Small intestine (tissue), 16 donors: ENCODE results near the gene MAPK11. TPM values are rescaled to one million over a fixed set of nuclear protein-coding genes. Genes with fewer than 3 reads are reported as not detected.

Experiments
- DNase-seq, 2 donors: peaks; one replicate each; pipeline versions ENCODE4 v3.0.0 to v3.0.0-alpha.2; 2013
- FAIRE-seq: peaks from 2 replicates; lab custom pipeline; 2012; peaks lifted over from hg19 to GRCh38; lab: Jason Lieb, UNC
- H3K27ac ChIP-seq, 3 donors: one replicate each; pipeline ENCODE4 v1.5.1; 2013; ENCODE audit warnings: low read length in 2 of 3, mild to moderate bottlenecking in 2 of 3, control low read depth in 1 of 3, inconsistent platforms in 1 of 3, low read depth in 1 of 3, moderate library complexity in 1 of 3
- H3K27me3 ChIP-seq, 3 donors: one replicate each; pipeline ENCODE4 v1.6.1; 2013; ENCODE audit warnings: low read length in 3 of 3, inconsistent platforms in 1 of 3; ENCODE audit not compliant: control insufficient read depth in 3 of 3, insufficient read depth in 3 of 3
- H3K36me3 ChIP-seq, 3 donors: one replicate each; pipeline ENCODE4 v1.6.1; 2013; ENCODE audit warnings: low read length in 3 of 3, inconsistent platforms in 1 of 3, low read depth in 1 of 3, mild to moderate bottlenecking in 1 of 3, moderate library complexity in 1 of 3; ENCODE audit not compliant: control insufficient read depth in 3 of 3, insufficient read depth in 2 of 3
- H3K4me1 ChIP-seq, 3 donors: one replicate each; pipeline ENCODE4 v1.6.1; 2013; ENCODE audit warnings: low read length in 2 of 3, inconsistent platforms in 1 of 3, low read depth in 1 of 3, mild to moderate bottlenecking in 1 of 3, moderate library complexity in 1 of 3; ENCODE audit not compliant: control insufficient read depth in 3 of 3, insufficient read depth in 2 of 3
- H3K4me3 ChIP-seq, 3 donors: one replicate each; pipeline ENCODE4 v1.5.1; 2013; ENCODE audit warnings: low read length in 3 of 3, control low read depth in 1 of 3, inconsistent platforms in 1 of 3, low read depth in 1 of 3, mild to moderate bottlenecking in 1 of 3, moderate library complexity in 1 of 3
- H3K9me3 ChIP-seq, 2 donors: one replicate each; pipeline ENCODE4 v1.6.1; 2013; ENCODE audit warnings: low read depth in 1 of 2, low read length in 1 of 2; ENCODE audit not compliant: control insufficient read depth in 2 of 2, insufficient read depth in 1 of 2
- WGBS, 3 donors: extraction: QIAGEN DNeasy Blood & Tissue Kit; methylation state at CpG; one replicate each; pipeline ENCODE4 v1.1.7; 2013; 5-methylcytosine and 5-hydroxymethylcytosine counted together
- long read RNA-seq, 10 donors: transcript quantifications; one replicate each; lab custom pipeline, GENCODE V29; 2026
- polyA plus RNA-seq, 4 donors: library from polyadenylated mRNA; stranded (reverse) in 3 of 4; unstranded in 1 of 4; fragments of 200-250 nt in 3 of 4; fragments of 120-200 nt in 1 of 4; gene quantifications; one replicate each; pipeline versions ENCODE4 v1.2.1 to v1.2.3, GENCODE V29; 2013
- donor health status: healthy with polysubstance abuse.
- donor health status: control.
- donor health status: control.
- donor health status: Bipolar disorder and iron deficiency.
- donor health status: healthy.

Gene MAPK11
- polyA plus RNA-seq: 1 to 10 TPM in 3 of 4 donors, not detected in 1; 2.2 to 7.9 (median 2.4) TPM
- long read RNA-seq, donor 1: 0 reads
- long read RNA-seq, donor 2: 0 reads
- long read RNA-seq, donor 3, partial matches to known transcripts: 0 of 1 reads
- long read RNA-seq, donor 3, other reads (novel, unspliced or antisense): 0 of 1 reads
- long read RNA-seq, donor 4: 0 reads
- long read RNA-seq, donor 5: 0 reads
- long read RNA-seq, donor 6, partial matches to known transcripts: 0 of 1 reads
- long read RNA-seq, donor 6, other reads (novel, unspliced or antisense): 0 of 1 reads
- long read RNA-seq, donor 7: 0 reads
- long read RNA-seq, donor 8: 0 reads
- long read RNA-seq, donor 9, partial matches to known transcripts: 0 of 1 reads
- long read RNA-seq, donor 9, other reads (novel, unspliced or antisense): 0 of 1 reads
- long read RNA-seq, donor 10, partial matches to known transcripts: 0 of 1 reads
- long read RNA-seq, donor 10, other reads (novel, unspliced or antisense): 0 of 1 reads

DNA sequence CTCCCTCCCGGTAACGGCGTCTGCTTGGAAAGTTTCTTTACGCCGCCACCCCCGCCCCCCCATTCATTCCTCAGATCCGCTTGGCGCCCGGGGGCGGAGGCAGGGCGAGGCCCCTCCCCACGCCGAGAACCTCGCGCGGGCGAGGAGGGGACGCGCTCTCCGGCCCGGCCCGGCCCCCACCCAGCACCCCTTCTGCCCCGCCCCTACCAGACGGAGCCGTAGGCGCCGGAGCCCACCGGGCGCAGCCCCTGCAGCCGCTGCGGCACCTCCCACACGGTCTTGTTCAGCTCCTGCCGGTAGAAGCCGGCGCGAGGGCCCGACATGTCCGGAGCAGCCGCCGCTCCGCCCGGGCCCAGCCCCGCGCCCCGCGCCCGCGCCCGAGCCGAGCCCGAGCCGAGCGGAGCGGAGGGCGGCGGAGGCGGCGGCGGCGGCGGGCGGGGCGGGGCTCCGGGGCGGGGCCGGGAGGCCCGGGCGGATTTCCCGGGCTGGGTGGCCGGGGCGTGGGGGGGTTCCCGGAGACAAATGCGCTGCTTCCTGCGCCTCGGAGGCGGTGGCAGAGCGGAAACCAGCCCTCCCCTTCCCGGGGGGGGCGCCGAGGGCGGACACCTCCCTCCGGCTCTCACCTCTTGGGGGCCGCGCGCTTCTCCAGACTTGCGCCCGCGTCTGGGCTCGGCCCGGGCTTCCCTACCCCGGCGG lies at the start of gene MAPK11:
TSS of gene MAPK11 (minus strand) at position 411 of the 696 bp plus-strand sequence. CDS start at position 323, 88 bp downstream.
- peaks cover 0 to 50% (median 0%) of the 10 kb centered on the region in 3 donors for H3K27me3 ChIP-seq
- H3K27ac ChIP-seq: peak within 1 kb of the TSS in 1 of 3 donors; percentile 46
- H3K9me3 ChIP-seq: no peaks in the 10 kb centered on the region
- peaks cover 0 to 15% (median under 1%) of the 10 kb centered on the region in 3 donors for H3K36me3 ChIP-seq
- H3K4me1 ChIP-seq: peaks cover 2 to 24% (median 8%) of the 10 kb centered on the region in 3 donors
- no peak for FAIRE-seq
- peak within 1 kb of the TSS; percentile 35 to 53 (median 48) for H3K4me3 ChIP-seq
- peak in 1 of 2 donors; percentile 35 for DNase-seq
- WGBS, 3 donors: 0 to 1% (median 1%) methylated on average over 32 to 92 of the region's 92 CpGs

DNA sequence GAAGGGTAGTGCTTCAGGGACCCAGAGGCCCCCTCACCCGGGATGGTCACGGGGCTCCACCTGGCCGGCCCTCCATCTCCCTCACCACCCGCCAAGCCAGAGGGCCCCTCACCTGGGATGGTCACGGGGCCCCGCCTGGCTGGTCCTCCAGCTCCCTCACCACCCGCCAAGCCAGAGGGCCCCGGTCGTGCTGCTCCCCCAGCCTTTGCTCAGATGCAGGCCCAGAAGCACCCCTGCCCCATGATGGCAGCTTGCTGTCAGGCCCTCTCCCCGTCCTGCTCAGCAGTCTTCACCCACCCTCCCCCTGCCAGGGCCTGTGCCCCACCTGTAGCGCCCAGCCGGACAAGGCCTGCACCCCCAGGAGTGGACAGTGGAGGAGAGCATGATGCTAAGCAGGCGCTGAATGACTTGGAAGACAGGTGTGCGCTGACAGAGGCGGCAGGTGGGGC lies 49.3 kb upstream of the MAPK11 start:
- Histone ChIP-seq H3K4me1 (no peaks in the 10 kb centered on the region), H3K9me3 (no peaks in the 10 kb centered on the region), H3K36me3 (no peaks in the 10 kb centered on the region), H3K27ac (no peak overlapping the region), H3K27me3 (no peaks in the 10 kb centered on the region), H3K4me3 (no peak overlapping the region)
- DNase-seq (no peak), FAIRE-seq (no peak)
- whole genome bisulfite sequencing, 3 donors: 89 to 93% (median 92%) methylated on average over 14 to 15 of the region's 15 CpGs

DNA sequence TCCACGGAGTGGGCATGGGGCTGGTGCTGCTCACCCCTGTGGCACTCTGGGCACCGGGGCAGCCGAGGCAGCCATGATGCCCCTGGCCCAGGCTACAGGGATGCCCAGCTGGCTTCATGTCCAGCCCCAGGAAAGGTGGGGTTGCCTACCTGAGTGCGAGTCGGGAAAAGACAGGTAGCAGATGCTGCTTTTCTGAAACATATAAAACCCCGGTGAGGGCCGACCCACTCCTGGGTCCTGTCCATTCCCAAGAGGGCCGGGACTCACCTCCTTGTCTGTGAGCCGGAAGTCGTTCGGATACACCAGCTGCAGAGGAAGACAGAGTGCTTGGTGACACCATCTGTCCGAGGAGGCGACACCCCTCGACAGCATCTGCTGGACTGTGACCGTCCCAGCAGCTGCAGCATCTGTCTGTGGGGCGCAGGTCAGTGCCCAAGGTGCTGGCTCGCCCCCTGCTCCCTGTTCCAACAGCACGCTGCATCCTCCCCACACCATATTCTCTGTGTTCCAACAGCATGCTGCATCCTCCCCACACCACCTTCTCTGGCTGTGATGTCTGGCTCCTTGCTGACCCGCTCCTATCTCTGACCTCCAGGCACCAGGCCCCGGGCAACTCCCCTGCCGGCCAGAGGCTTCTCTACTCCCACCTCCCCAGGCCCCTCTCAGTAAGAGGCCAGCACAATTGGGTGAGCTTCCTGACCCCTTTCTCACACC lies 48.7 kb upstream of the MAPK11 start:
- Histone ChIP-seq H3K27ac (no peak overlapping the region), H3K36me3 (no peaks in the 10 kb centered on the region), H3K4me1 (peaks cover 0 to 4% (median 0%) of the 10 kb centered on the region in 3 donors), H3K4me3 (no peak overlapping the region), H3K9me3 (no peaks in the 10 kb centered on the region), H3K27me3 (no peaks in the 10 kb centered on the region)
- 73 to 80% (median 78%) methylated on average over 21 of the region's 21 CpGs for WGBS, 3 donors
- DNase-seq (no peak), FAIRE-seq (no peak)

DNA sequence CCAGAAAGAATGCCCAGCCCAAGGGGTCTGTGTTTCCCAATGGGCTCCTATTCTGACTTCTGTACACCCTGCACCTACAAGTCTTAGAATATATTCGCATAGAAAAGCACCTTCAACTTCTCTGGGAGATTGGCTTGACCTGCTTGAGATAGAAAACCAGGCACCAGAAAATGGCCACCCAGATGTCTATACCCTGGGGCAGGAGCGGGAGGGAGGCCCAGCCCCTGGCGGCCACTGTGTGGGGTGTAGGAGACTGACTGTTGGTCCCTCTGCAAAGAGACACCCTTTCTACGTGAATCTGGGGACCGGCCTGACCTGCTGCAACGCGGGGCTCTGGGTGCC lies 48.1 kb upstream of the MAPK11 start:
- DNase-seq: no peak
- Histone ChIP-seq H3K9me3 (no peaks in the 10 kb centered on the region), H3K36me3 (no peaks in the 10 kb centered on the region), H3K4me3 (no peak overlapping the region), H3K27ac (no peak overlapping the region), H3K4me1 (peaks cover 0 to 4% (median 0%) of the 10 kb centered on the region in 3 donors), H3K27me3 (no peaks in the 10 kb centered on the region)
- 85 to 89% (median 87%) methylated on average over 7 of the region's 7 CpGs for WGBS, 3 donors
- no peak for FAIRE-seq

DNA sequence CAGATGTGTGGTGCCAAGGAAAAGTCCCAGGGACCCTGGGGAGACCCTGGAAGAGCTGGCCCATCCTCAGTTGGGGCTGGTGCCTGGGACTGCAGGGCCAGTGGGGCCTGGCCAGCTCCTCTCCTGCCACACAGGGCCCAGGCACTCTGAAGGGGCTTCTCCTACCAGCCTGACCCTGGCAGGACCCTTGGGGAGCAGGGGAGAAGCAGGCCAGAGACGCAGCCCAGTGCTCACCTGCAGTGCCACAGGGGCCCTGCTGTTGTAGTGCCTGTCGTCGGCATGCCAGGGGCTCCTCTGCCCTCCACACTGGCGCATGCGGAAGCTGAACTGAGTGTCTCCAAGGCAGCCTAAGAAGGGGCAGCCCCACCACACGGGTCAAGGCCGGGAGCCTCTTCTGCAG lies 47.5 kb upstream of the MAPK11 start:
- no peaks in the 10 kb centered on the region for H3K9me3 ChIP-seq
- FAIRE-seq (no peak), DNase-seq (no peak)
- H3K27me3 ChIP-seq: no peaks in the 10 kb centered on the region
- H3K36me3 ChIP-seq: peaks cover 0 to 5% (median 0%) of the 10 kb centered on the region in 3 donors
- no peak overlapping the region for H3K27ac ChIP-seq
- no peak overlapping the region for H3K4me3 ChIP-seq
- H3K4me1 ChIP-seq: peaks cover 0 to 4% (median 0%) of the 10 kb centered on the region in 3 donors
- WGBS, 3 donors: 91 to 98% (median 97%) methylated on average over 7 of the region's 7 CpGs

DNA sequence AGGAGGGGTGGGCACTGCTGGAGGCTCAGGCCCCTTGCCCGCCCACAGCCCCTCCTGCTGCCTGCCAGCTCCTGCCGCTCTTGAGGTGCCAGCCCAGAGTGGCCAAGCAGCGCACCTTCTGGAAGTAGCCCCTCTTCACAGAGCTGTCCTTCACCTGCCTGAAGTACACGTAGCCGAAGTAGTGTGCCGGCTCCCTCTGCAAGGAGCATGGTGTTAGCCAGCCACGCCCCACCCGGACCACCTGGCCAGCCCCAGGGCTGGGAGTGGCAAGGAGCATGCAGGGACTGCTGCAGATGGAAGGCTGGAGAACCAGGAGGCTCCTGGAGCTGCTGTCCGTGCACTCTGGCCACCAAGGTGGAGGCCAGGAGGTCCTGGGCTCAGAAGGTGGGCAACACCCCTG lies 47.0 kb upstream of the MAPK11 start:
- no peak overlapping the region for H3K27ac ChIP-seq
- H3K4me3 ChIP-seq: no peak overlapping the region
- H3K9me3 ChIP-seq: no peaks in the 10 kb centered on the region
- 79 to 91% (median 82%) methylated on average over 7 to 9 of the region's 9 CpGs for WGBS, 3 donors
- H3K27me3 ChIP-seq: no peaks in the 10 kb centered on the region
- DNase-seq (no peak), FAIRE-seq (no peak)
- peaks cover 0 to 5% (median 0%) of the 10 kb centered on the region in 3 donors for H3K36me3 ChIP-seq
- H3K4me1 ChIP-seq: peaks cover 0 to 4% (median 0%) of the 10 kb centered on the region in 3 donors

DNA sequence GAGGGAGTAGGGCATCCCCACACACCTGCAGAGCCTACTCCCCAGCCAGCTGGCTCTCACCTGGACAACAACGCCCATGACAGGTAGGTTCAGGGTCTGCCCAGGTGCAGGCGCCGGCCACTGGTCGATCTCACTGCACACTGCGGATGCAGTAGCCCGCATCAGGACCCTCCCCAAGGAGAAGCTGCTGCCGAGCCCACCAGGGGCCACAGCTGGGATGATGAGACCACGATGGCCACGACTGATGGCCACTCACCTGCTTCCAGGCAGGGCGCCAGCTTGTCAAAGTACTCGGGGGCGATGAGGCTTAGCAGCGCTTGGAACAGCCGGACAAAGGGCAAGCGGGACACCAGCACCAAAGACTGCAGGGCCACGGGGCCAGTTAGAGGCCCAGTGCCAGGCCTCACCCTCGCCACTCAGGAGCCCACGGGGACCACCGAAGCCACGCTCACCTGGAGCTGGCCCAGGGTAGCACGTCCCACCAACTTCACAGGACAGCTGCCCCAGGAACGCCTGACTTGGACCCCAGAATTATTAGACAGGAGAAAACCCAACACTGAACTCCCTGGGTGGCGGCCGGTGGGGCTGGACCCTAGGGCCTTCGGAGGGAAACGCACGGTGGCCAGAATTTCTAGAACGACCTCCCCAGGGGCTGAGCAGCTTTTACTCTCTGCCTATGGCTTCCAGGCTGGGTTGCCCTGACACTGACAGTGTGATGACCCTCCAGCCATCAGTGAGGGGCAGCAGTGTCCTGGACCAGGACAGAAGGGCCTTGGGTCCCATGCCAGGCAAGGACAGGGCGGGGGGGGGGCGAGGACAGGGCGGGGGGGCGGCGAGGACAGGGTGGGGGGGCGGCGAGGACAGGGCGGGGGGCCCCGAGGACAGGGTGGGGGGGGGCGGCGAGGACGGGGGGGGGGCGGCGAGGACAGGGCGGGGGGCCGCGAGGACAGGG lies 46.2 kb upstream of the MAPK11 start:
- no peak for DNase-seq
- H3K9me3 ChIP-seq: no peaks in the 10 kb centered on the region
- no peak overlapping the region for H3K4me3 ChIP-seq
- H3K27me3 ChIP-seq: no peaks in the 10 kb centered on the region
- no peak overlapping the region for H3K27ac ChIP-seq
- no peak for FAIRE-seq
- 61 to 79% (median 63%) methylated on average over 22 to 34 of the region's 45 CpGs for WGBS, 3 donors
- H3K4me1 ChIP-seq: peaks cover 0 to 4% (median 0%) of the 10 kb centered on the region in 3 donors
- peaks cover 0 to 12% (median 0%) of the 10 kb centered on the region in 3 donors for H3K36me3 ChIP-seq
